Smooth muscle cell (in vitro differentiated cells): Measurements from ENCODE around the gene RGR. TPM values are rescaled to one million over a fixed set of nuclear protein-coding genes. Genes with fewer than 3 reads are reported as not detected.

ENCODE experiments used
- DNase-seq: peaks from one replicate; lab custom pipeline; 2025; ENCODE audit not compliant: unreplicated experiment; lab: John Stamatoyannopoulos, UW
- H2AFZ ChIP-seq: fragments of 200-600 bp; sonication (generic); 2 replicates; pipeline ENCODE4 v1.6.0; 2016; ENCODE audit warnings: antibody characterized with exemption, low read depth, mild to moderate bottlenecking
- H3F3A ChIP-seq: fragments of 200-600 bp; sonication (generic); 2 replicates; pipeline ENCODE4 v1.6.0; 2017; ENCODE audit warnings: antibody characterized with exemption, low read depth
- H3K27ac ChIP-seq: fragments of 200-600 bp; sonication (generic); 2 replicates; pipeline ENCODE4 v1.5.1; 2016; ENCODE audit warnings: low read depth, mild to moderate bottlenecking
- H3K27me3 ChIP-seq: fragments of 200-600 bp; sonication (generic); 2 replicates; pipeline ENCODE4 v1.6.1; 2016; ENCODE audit warnings: low read depth, mild to moderate bottlenecking
- H3K36me3 ChIP-seq: fragments of 200-600 bp; sonication (generic); 2 replicates; pipeline ENCODE4 v1.5.1; 2016; ENCODE audit warnings: low read depth
- H3K4me1 ChIP-seq: fragments of 200-600 bp; sonication (generic); 2 replicates; pipeline ENCODE4 v1.5.1; 2016; ENCODE audit warnings: low read depth
- H3K4me2 ChIP-seq: fragments of 200-600 bp; sonication (generic); 2 replicates; pipeline ENCODE4 v1.6.0; 2016; ENCODE audit warnings: mild to moderate bottlenecking
- H3K4me3 ChIP-seq: fragments of 200-600 bp; sonication (generic); 2 replicates; pipeline ENCODE4 v1.5.1; 2016; ENCODE audit warnings: mild to moderate bottlenecking
- H3K79me2 ChIP-seq: fragments of 200-600 bp; sonication (generic); 2 replicates; pipeline ENCODE4 v1.6.0; 2016; ENCODE audit warnings: low read depth, mild to moderate bottlenecking
- H3K9ac ChIP-seq: fragments of 200-600 bp; sonication (generic); 2 replicates; pipeline ENCODE4 v1.6.0; 2016; ENCODE audit warnings: low read depth
- H3K9me3 ChIP-seq: fragments of 200-600 bp; sonication (generic); replicated peaks from 2 replicates; pipeline ENCODE4 v1.5.1; 2016; ENCODE audit warnings: low read depth
- H4K20me1 ChIP-seq: fragments of 200-600 bp; sonication (generic); 2 replicates; pipeline ENCODE4 v1.6.0; 2016; ENCODE audit warnings: low read depth
- CTCF ChIP-seq: fragments of 200-600 bp; sonication (generic); IDR thresholded peaks from 2 replicates; pipeline ENCODE4 v1.5.1; 2017; ENCODE audit warnings: borderline replicate concordance, mild to moderate bottlenecking, antibody characterized with exemption; ENCODE audit not compliant: insufficient read depth, poor library complexity, severe bottlenecking
- WGBS: methylation state at CpG from one replicate; pipeline ENCODE4 v1.1.7; 2016; ENCODE audit warnings: low lambda C conversion rate; 5-methylcytosine and 5-hydroxymethylcytosine counted together
- polyA plus RNA-seq: library from polyadenylated mRNA; unstranded; fragments of >200 nt; fragmentation: Nextera tagmentation; extraction: Ambion mirVana; gene quantifications from 2 replicates; pipeline ENCODE4 v1.2.1, GENCODE V29; 2016
- total RNA-seq: library from RNA; depleted of rRNA; stranded (reverse); fragments of >200 nt; gene quantifications from 2 replicates; pipeline ENCODE4 v1.2.3, GENCODE V29; 2014

RGR gene
- total and polyA plus RNA-seq, 2 experiments from 2014 or later = not detected

GRCh38 chr10:84292502-84292901 is 47.6 kb downstream of the RGR start:
- Histone ChIP-seq H3K36me3 (no peaks in the 10 kb centered on the region), H3K79me2 (no peaks in the 10 kb centered on the region), H3K27me3 (no peaks in the 10 kb centered on the region), H3K4me3 (no peak overlapping the region), H3K4me2 (no peak overlapping the region), H3F3A (no peaks in the 10 kb centered on the region), H3K27ac (no peak overlapping the region), H4K20me1 (no peaks in the 10 kb centered on the region), H3K9ac (no peak overlapping the region), H3K9me3 (no peaks in the 10 kb centered on the region), H3K4me1 (no peaks in the 10 kb centered on the region), H2AFZ (no peak overlapping the region)
- no peak for TF ChIP-seq CTCF
- DNase-seq = no peak
- 92% methylated on average over 2 of the region's 2 CpGs for WGBS

- 85% methylated on average over 1 of the region's 1 CpG for WGBS
- Histone ChIP-seq H3F3A (no peaks in the 10 kb centered on the region), H3K4me1 (no peaks in the 10 kb centered on the region), H3K4me2 (no peak overlapping the region), H3K27me3 (no peaks in the 10 kb centered on the region), H3K9ac (no peak overlapping the region), H2AFZ (no peak overlapping the region), H3K36me3 (no peaks in the 10 kb centered on the region), H3K4me3 (no peak overlapping the region), H3K79me2 (no peaks in the 10 kb centered on the region), H4K20me1 (no peaks in the 10 kb centered on the region), H3K27ac (no peak overlapping the region), H3K9me3 (no peaks in the 10 kb centered on the region)
- no peak for TF ChIP-seq CTCF
- DNase-seq = no peak
Observed at GRCh38 chr10:84293171-84293570, 48.3 kb downstream of the RGR start.

GRCh38 chr10:84293574-84294016 is 48.7 kb downstream of the RGR start:
- no peak for TF ChIP-seq CTCF
- no peak overlapping the region for H3K4me3 ChIP-seq
- no peaks in the 10 kb centered on the region for H3K79me2 ChIP-seq
- no peak overlapping the region for H3K9ac ChIP-seq
- H3K36me3 ChIP-seq = no peaks in the 10 kb centered on the region
- H3K4me1 ChIP-seq = no peaks in the 10 kb centered on the region
- H3K27me3 ChIP-seq = no peaks in the 10 kb centered on the region
- no peaks in the 10 kb centered on the region for H3K9me3 ChIP-seq
- no peaks in the 10 kb centered on the region for H3F3A ChIP-seq
- no peak for DNase-seq
- no peak overlapping the region for H3K4me2 ChIP-seq
- WGBS = 31% methylated on average over 4 of the region's 4 CpGs
- H4K20me1 ChIP-seq = no peaks in the 10 kb centered on the region
- H3K27ac ChIP-seq = no peak overlapping the region
- H2AFZ ChIP-seq = no peak overlapping the region

DNA sequence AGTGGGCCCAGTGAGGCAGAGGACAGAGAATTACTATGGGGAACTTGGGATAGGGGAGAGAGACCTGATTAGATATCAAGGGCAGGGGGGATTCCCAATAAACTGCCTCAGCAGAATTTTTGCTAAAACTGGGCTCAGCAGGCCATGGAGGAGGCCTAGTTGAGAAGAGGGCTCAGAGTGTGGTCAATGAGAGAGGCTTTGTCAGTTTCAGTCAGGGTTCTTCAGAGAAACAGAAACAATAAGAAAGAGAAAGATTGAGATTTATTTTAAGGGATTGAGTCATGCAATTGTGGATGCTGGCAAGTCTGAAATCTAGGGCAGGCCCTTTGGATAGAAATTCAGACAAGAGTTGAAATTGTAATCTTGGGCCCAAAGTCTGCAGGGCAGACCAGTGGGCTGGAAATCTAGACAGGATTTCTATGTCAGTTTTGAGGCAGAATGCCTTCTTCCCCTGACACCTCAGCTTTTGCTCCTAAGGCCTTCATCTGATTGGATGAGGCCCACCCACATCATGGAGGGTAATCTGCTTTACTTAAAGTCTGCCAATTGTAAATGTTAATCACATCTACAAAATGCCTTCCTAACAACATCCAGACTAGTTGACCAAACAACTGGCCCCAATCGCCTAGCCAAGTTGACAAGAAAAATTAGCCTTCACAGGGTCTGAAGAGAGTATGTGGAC is 50.1 kb downstream of the RGR start:
- no peaks in the 10 kb centered on the region for H3K4me1 ChIP-seq
- H3K27me3 ChIP-seq = no peaks in the 10 kb centered on the region
- 88% methylated on average over 1 of the region's 1 CpG for WGBS
- H3K9ac ChIP-seq = no peak overlapping the region
- H3K79me2 ChIP-seq = no peaks in the 10 kb centered on the region
- DNase-seq = no peak
- no peak overlapping the region for H3K4me2 ChIP-seq
- H4K20me1 ChIP-seq = no peaks in the 10 kb centered on the region
- H2AFZ ChIP-seq = no peak overlapping the region
- no peaks in the 10 kb centered on the region for H3F3A ChIP-seq
- no peak overlapping the region for H3K27ac ChIP-seq
- TF ChIP-seq CTCF = no peak
- H3K4me3 ChIP-seq = no peak overlapping the region
- H3K36me3 ChIP-seq = no peaks in the 10 kb centered on the region
- H3K9me3 ChIP-seq = no peaks in the 10 kb centered on the region
